ENCODE measurements around the gene NALCN. TPM values are rescaled to one million over a fixed set of nuclear protein-coding genes. Genes with fewer than 3 reads are reported as not detected.

The NALCN gene
- total RNA-seq, 6 experiments from 2014 or later, result 0.09 to 0.81 (median 0.25) TPM

DNA sequence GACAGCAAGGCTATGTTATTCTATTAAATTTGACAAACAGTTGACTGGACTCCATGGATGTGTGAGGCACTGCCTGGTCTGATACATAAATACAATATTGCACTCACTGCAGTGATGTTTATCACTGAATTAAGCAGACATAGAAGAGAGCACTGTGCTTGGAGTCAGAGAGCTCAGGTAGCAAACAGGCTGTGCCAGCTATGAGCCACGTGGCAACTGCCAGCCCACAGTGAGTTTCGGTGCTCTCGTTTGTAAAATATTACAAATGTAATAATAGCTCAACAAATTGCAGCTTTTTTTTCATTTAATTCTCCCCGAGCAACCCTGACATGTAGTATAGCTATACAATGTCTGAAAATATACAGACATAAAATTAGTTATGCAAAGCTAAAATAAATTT, 237.3 kb downstream of the NALCN start:
- intact Hi-C loops (cut with DNase I), result no loop called here
- ATAC-seq (no peak), DNase-seq (no peak)
- H3K4me1 ChIP-seq, result no peaks in the 10 kb centered on the region
- H3K4me3 ChIP-seq, result no peak overlapping the region
- 48% methylated on average over 4 of the region's 4 CpGs for WGBS (ENCODE audit: insufficient coverage, low coverage, low lambda C conversion rate, missing lambda C conversion rate)
- TF ChIP-seq CTCF (IDR thresholded peaks at IDR 0.05), result no peak
- H3K27ac ChIP-seq, result no peak overlapping the region
- H3K9me3 ChIP-seq, result no peaks in the 10 kb centered on the region
- no peaks in the 10 kb centered on the region for H3K27me3 ChIP-seq
- H3K36me3 ChIP-seq, result no peaks in the 10 kb centered on the region

- WGBS (ENCODE audit: insufficient coverage, low coverage, low lambda C conversion rate, missing lambda C conversion rate), result 40% methylated on average over 4 of the region's 4 CpGs
- TF ChIP-seq POLR2A (IDR thresholded peaks at IDR 0.05) (no peak), CTCF (IDR thresholded peaks at IDR 0.05) (no peak)
- ATAC-seq, result no peak
- Histone ChIP-seq H3K4me3 (no peak overlapping the region), H3K27me3 (no peaks in the 10 kb centered on the region), H3K36me3 (no peaks in the 10 kb centered on the region), H3K4me1 (no peaks in the 10 kb centered on the region), H3K9me3 (no peaks in the 10 kb centered on the region), H3K27ac (no peak overlapping the region)
- DNase-seq, result no peak
- intact Hi-C loops (cut with DNase I), result no loop called here
Measured at GRCh38 chr13:101178406-101178805, 237.9 kb downstream of the NALCN start.

DNA sequence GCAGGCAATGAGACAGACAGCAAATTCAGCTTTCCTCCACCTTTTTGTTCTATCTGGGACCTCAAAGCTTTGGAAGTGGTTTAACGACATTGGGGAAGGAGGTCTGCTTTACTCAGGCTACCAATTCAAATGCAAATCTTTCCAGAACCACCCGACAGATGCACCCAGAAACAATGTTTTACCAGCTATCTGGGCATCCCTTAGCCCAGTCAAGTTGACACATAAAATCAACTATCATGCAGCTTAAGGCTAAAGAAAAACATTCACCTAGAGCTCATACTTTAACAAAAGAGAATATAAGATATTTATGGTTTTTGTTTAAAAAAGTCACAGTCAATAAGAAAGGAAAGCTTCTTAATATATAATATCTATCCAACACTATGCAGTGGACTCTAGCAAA, 246.0 kb downstream of the NALCN start:
- no peak for ATAC-seq
- no peaks in the 10 kb centered on the region for H3K9me3 ChIP-seq
- intact Hi-C loops (cut with DNase I), result no loop called here
- H3K4me3 ChIP-seq, result no peak overlapping the region
- no peaks in the 10 kb centered on the region for H3K4me1 ChIP-seq
- H3K36me3 ChIP-seq, result no peaks in the 10 kb centered on the region
- TF ChIP-seq CTCF (IDR thresholded peaks at IDR 0.05) (no peak), POLR2A (IDR thresholded peaks at IDR 0.05) (no peak)
- no peaks in the 10 kb centered on the region for H3K27me3 ChIP-seq
- 45% methylated on average over 2 of the region's 2 CpGs for WGBS (ENCODE audit: insufficient coverage, low coverage, low lambda C conversion rate, missing lambda C conversion rate)
- H3K27ac ChIP-seq, result no peak overlapping the region
- no peak for DNase-seq

- no peak overlapping the region for H3K4me3 ChIP-seq
- H3K27me3 ChIP-seq, result no peaks in the 10 kb centered on the region
- H3K27ac ChIP-seq, result no peak overlapping the region
- intact Hi-C loops (cut with DNase I), result no loop called here
- H3K9me3 ChIP-seq, result no peaks in the 10 kb centered on the region
- DNase-seq (no peak), ATAC-seq (no peak)
- no peaks in the 10 kb centered on the region for H3K4me1 ChIP-seq
- no peaks in the 10 kb centered on the region for H3K36me3 ChIP-seq
- 0% methylated on average over 1 of the region's 1 CpG for WGBS (ENCODE audit: insufficient coverage, low coverage, low lambda C conversion rate, missing lambda C conversion rate)
- no peak for TF ChIP-seq POLR2A (IDR thresholded peaks at IDR 0.05)
- no peak for TF ChIP-seq CTCF (IDR thresholded peaks at IDR 0.05)
Measured at GRCh38 chr13:101157261-101157660, 259.0 kb downstream of the NALCN start.

GRCh38 chr13:101155920-101156319, 260.4 kb downstream of the NALCN start:
- H3K27me3 ChIP-seq, result no peaks in the 10 kb centered on the region
- intact Hi-C loops (cut with DNase I), result no loop called here
- no peak for DNase-seq
- 25% methylated on average over 2 of the region's 2 CpGs for WGBS (ENCODE audit: insufficient coverage, low coverage, low lambda C conversion rate, missing lambda C conversion rate)
- TF ChIP-seq POLR2A (IDR thresholded peaks at IDR 0.05), result no peak
- peak; percentile 7 to 40 (median 36) for TF ChIP-seq CTCF (IDR thresholded peaks at IDR 0.05)
- no peaks in the 10 kb centered on the region for H3K36me3 ChIP-seq
- no peaks in the 10 kb centered on the region for H3K9me3 ChIP-seq
- no peak overlapping the region for H3K27ac ChIP-seq
- H3K4me1 ChIP-seq, result no peaks in the 10 kb centered on the region
- H3K4me3 ChIP-seq, result no peak overlapping the region
- no peak for ATAC-seq

Measured in right lobe of liver (tissue), 6 donors.